ENCODE results near the gene LIN7B. TPM values are rescaled to one million over a fixed set of nuclear protein-coding genes. Genes with fewer than 3 reads are reported as not detected.
"Not testable (repeated sequence)": the region's sequence is repeated elsewhere in the genome, so short reads cannot be mapped to it uniquely, and the experiment has no call there.

The LIN7B gene
- total and polyA plus RNA-seq, 5 experiments from 2014 or later: 5.5 to 16.2 (median 9.2) TPM

- ATAC-seq (no peak), DNase-seq (no peak)
- H3K27ac Mint-ChIP-seq: no peak overlapping the region
- peaks cover 0 to 3% (median 0%) of the 10 kb centered on the region in 5 donors for H3K27me3 Mint-ChIP-seq
- H3K9me3 Mint-ChIP-seq: no peaks in the 10 kb centered on the region
- H3K36me3 Mint-ChIP-seq: no peaks in the 10 kb centered on the region
- H3K4me1 Mint-ChIP-seq: peaks cover 10 to 19% (median 13%) of the 10 kb centered on the region in 4 donors
- POLR2A ChIA-PET: interaction anchor here (0.6 to 1.2 kb wide), 3 partner anchors 22 to 731 kb away, joined by 3 to 9 read pairs (median 3); no protein-coding TSS in a partner anchor
- no peak overlapping the region for H3K4me3 Mint-ChIP-seq
Measured at GRCh38 chr19:49126575-49126974, 12.4 kb downstream of the LIN7B start.

DNA sequence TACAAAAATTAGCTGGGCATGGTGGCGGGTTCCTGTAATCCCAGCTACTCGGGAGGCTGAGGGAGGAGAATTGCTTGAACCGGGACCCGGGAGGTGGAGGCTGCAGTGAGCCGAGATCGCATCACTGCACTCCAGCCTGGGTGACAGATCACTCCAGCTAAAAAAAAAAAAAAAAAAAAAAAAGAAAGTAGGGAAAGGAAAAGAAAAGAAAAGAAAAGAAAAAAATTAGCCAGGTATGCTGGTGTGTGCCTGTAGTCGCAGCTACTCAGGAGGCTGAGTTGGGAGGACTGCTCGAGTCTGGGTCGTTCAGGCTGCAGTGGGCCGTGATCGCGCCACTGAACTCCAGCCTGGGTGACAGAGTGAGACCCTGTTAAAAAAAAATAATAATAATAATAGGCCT, 13.1 kb downstream of the LIN7B start:
- Mint-ChIP-seq H3K4me3 (peak overlapping the region in 5 of 10 donors; percentile 7 to 84 (median 22)), H3K4me1 (peaks cover 10 to 19% (median 13%) of the 10 kb centered on the region in 4 donors)
- not testable (repeated sequence) for H3K27me3 Mint-ChIP-seq, H3K27ac Mint-ChIP-seq, H3K36me3 Mint-ChIP-seq, H3K9me3 Mint-ChIP-seq, ATAC-seq, DNase-seq
- POLR2A ChIA-PET: interaction anchor here (0.6 to 2.4 kb wide), 7 partner anchors 9 to 732 kb away, joined by 3 to 23 read pairs (median 5); partner anchors contain the start of genes C19orf73, GYS1, LIN7B and PPFIA3

DNA sequence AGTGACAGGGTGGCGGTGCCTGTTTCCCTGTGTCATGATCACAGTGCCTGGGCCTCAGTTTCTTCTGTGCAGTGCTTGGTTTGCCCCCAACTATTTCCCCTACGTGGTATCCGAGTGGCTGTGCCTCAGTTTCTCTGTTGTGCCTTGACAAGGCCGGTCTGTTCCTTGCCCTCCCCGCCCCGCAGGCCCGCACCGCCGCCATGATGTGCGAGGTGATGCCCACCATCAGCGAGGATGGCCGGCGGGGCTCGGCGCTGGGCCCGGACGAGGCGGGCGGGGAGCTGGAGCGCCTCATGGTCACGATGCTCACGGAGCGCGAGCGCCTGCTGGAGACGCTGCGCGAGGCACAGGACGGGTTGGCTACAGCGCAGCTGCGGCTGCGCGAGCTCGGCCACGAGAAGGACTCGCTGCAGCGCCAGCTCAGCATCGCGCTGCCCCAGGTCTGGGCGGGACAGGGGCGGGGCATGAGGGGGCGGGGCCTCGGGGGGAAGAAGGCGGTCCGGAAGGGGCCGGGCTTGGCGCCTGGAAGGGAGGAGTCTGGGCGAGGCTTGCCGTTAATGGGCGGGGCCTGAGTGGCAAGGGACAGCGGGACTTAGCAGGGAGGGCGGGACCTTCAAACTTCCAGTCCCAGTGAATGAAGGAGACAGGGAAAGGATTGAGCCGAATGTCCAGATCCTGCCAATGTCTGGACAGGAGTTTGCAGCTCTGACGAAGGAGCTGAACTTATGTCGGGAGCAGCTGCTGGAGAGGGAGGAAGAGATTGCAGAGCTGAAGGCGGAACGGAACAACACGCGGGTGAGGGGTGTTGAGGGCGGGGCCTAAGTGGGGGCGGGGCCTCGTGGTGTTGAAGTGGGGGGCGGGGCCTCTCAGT, 13.7 kb downstream of the LIN7B start:
- H3K9me3 Mint-ChIP-seq: no peaks in the 10 kb centered on the region
- ATAC-seq (peak; percentile 91 to 93), DNase-seq (peak; percentile 88 to 96 (median 94))
- POLR2A ChIA-PET: interaction anchor here (0.6 to 2.4 kb wide), 8 partner anchors 10 to 315 kb away, joined by 3 to 23 read pairs (median 3); partner anchors contain the start of genes C19orf73, GYS1, LIN7B and PPFIA3
- H3K4me1 Mint-ChIP-seq: peaks cover 10 to 22% (median 14%) of the 10 kb centered on the region in 4 donors
- H3K27ac Mint-ChIP-seq: peak overlapping the region; percentile 49 to 94 (median 88)
- peak overlapping the region; percentile 77 to 95 (median 89) for H3K4me3 Mint-ChIP-seq
- no peaks in the 10 kb centered on the region for H3K36me3 Mint-ChIP-seq
- no peaks in the 10 kb centered on the region for H3K27me3 Mint-ChIP-seq

DNA sequence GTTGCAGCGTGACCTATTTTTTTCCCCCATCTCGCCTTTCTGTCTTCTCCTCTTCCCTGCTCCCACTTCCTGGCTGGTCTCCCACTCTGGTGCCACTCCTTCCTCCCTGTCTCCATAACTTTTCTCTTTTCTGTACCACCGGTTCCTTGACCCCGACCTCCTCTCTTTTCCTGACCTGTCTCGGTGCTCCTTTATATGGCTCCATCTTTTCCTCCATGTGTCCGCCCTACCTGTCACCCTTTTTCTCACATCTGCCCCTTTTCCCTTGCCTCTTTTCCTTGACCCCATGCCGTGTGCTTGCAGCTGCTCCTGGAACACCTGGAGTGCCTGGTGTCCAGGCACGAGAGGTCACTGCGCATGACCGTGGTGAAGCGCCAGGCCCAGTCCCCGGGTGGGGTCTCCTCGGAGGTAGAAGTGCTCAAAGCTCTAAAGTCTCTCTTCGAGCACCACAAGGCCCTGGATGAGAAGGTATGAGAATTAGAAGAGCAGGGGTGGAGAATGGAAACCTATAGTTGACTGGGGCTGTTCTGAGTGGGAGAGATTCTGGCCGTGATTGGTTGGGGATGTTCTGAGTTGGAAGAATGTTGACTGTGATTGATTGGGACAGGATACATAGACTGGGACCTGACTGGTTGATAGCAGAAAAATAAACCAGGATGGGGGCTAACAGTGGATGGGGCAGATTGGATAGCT, 14.5 kb downstream of the LIN7B start:
- Mint-ChIP-seq H3K27me3 (no peaks in the 10 kb centered on the region), H3K4me1 (peaks cover 15 to 29% (median 19%) of the 10 kb centered on the region in 4 donors), H3K36me3 (no peaks in the 10 kb centered on the region), H3K4me3 (peak overlapping the region; percentile 77 to 95 (median 89)), H3K9me3 (no peaks in the 10 kb centered on the region), H3K27ac (peak overlapping the region in 6 of 10 donors; percentile 43 to 93 (median 58))
- no peak for DNase-seq
- POLR2A ChIA-PET: interaction anchor here (0.6 to 2.4 kb wide), 7 partner anchors 10 to 205 kb away, joined by 3 to 23 read pairs (median 3); partner anchors contain the start of genes C19orf73, GYS1, LIN7B and PPFIA3
- no peak for ATAC-seq

DNA sequence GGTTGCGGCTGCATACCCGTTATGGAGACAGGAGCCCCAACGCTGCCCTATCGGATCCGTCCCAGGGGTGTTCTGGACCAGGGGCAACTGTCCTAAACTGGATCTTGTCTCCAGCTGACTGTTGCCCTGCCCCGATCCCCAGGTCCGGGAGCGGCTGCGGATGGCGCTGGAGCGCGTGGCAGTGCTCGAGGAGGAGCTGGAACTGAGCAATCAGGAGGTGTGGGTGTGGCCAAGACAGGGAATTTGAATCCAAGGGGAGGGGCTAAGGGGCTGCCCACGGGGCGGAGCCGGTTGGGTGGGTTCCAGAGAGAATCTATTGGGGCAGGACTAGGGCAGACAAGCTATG, 15.0 kb downstream of the LIN7B start:
- peaks cover 17 to 34% (median 24%) of the 10 kb centered on the region in 4 donors for H3K4me1 Mint-ChIP-seq
- peak overlapping the region in 4 of 10 donors; percentile 66 to 89 (median 80) for H3K4me3 Mint-ChIP-seq
- H3K36me3 Mint-ChIP-seq: no peaks in the 10 kb centered on the region
- POLR2A ChIA-PET: interaction anchor here (1.5 to 2.4 kb wide), 4 partner anchors 11 to 205 kb away, joined by 3 to 23 read pairs (median 7); partner anchors contain the start of genes C19orf73, LIN7B and PPFIA3
- ATAC-seq (no peak), DNase-seq (no peak)
- no peaks in the 10 kb centered on the region for H3K9me3 Mint-ChIP-seq
- H3K27ac Mint-ChIP-seq: peak overlapping the region in 1 of 10 donors; percentile 75
- peaks cover 0 to under 1% (median 0%) of the 10 kb centered on the region in 5 donors for H3K27me3 Mint-ChIP-seq

DNA sequence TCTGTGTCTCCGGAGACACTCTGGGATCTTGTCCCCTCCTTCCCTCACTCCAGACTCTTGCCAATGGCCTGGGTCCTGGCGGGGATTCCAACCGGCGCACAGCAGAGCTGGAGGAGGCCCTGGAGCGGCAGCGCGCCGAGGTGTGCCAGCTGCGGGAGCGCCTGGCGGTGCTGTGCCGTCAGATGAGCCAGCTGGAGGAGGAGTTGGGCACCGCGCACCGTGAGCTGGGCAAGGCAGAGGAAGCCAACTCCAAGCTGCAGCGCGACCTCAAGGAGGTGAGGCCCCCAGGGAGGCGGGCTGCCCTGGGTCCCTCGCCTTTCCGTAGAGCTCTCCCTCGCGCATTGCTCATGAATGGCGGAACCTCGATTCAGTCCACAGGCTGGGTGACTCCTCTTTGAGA, 16.2 kb downstream of the LIN7B start:
- peak in 1 of 10 donors; percentile 64 for DNase-seq
- H3K9me3 Mint-ChIP-seq: no peaks in the 10 kb centered on the region
- ATAC-seq: no peak
- H3K27me3 Mint-ChIP-seq: peaks cover 0 to 5% (median 0%) of the 10 kb centered on the region in 5 donors
- no peaks in the 10 kb centered on the region for H3K36me3 Mint-ChIP-seq
- POLR2A ChIA-PET: interaction anchor here (1.1 to 2.2 kb wide), 5 partner anchors 9 to 204 kb away, joined by 3 to 10 read pairs (median 3); partner anchors contain the start of gene LIN7B
- H3K4me3 Mint-ChIP-seq: peak overlapping the region in 1 of 10 donors; percentile 45
- H3K27ac Mint-ChIP-seq: peak overlapping the region in 1 of 10 donors; percentile 52
- peaks cover 17 to 39% (median 29%) of the 10 kb centered on the region in 4 donors for H3K4me1 Mint-ChIP-seq

DNA sequence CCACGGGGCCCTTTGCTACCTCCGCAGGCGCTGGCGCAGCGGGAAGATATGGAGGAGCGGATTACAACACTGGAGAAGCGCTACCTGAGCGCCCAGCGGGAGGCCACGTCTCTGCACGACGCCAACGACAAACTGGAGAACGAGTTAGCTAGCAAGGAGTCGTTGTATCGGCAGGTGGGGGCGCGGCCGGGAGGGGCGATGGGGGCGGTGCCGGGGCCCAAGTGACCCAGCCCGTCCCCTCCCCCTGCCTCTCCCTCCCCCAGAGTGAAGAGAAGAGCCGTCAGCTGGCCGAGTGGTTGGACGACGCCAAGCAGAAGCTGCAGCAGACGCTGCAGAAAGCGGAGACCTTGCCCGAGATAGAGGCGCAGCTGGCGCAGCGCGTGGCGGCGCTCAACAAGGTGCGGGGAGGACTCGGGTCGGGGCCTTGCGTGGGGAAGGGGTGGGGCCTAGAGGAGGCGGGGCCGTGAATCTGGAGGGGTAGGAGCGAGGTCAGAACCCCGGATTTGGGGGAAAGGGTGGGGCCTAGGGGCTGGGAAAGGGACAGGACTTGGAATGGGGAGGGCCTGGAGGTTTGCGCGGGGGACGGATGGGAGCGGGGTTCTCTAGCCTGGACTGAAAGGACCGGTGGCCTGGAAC, 18.9 kb downstream of the LIN7B start:
- ATAC-seq: peak; percentile 52 to 54
- H3K9me3 Mint-ChIP-seq: no peaks in the 10 kb centered on the region
- peaks cover 0 to 15% (median 5%) of the 10 kb centered on the region in 5 donors for H3K27me3 Mint-ChIP-seq
- DNase-seq: peak in 6 of 10 donors; percentile 35 to 48 (median 44)
- peak overlapping the region in 1 of 10 donors; percentile 81 for H3K27ac Mint-ChIP-seq
- H3K4me3 Mint-ChIP-seq: peak overlapping the region; percentile 59 to 88 (median 78)
- H3K4me1 Mint-ChIP-seq: peaks cover 16 to 33% (median 25%) of the 10 kb centered on the region in 4 donors
- POLR2A ChIA-PET: interaction anchor here (1.1 to 1.2 kb wide), 2 partner anchors 16 to 19 kb away, joined by 4 read pairs; partner anchors contain the start of gene LIN7B
- H3K36me3 Mint-ChIP-seq: no peaks in the 10 kb centered on the region

GRCh38 chr19:49133621-49134454, 19.7 kb downstream of the LIN7B start:
- Mint-ChIP-seq H3K4me3 (peak overlapping the region; percentile 59 to 88 (median 78)), H3K36me3 (no peaks in the 10 kb centered on the region), H3K9me3 (no peaks in the 10 kb centered on the region), H3K27ac (peak overlapping the region in 1 of 10 donors; percentile 81), H3K27me3 (peaks cover 0 to 15% (median 5%) of the 10 kb centered on the region in 5 donors), H3K4me1 (peaks cover 10 to 26% (median 18%) of the 10 kb centered on the region in 4 donors)
- POLR2A ChIA-PET: interaction anchor here (0.6 to 1.3 kb wide), 4 partner anchors 16 to 310 kb away, joined by 3 to 4 read pairs (median 4); partner anchors contain the start of genes FTL and LIN7B
- DNase-seq (peak in 7 of 10 donors; percentile 38 to 56 (median 52)), ATAC-seq (peak; percentile 77 to 78)

GRCh38 chr19:49135686-49136085, 21.5 kb downstream of the LIN7B start:
- POLR2A ChIA-PET: interaction anchor here (0.6 kb wide), 1 partner anchor 1232 kb away, joined by 4 read pairs; no protein-coding TSS in a partner anchor
- no peak for DNase-seq
- ATAC-seq: no peak
- H3K27ac Mint-ChIP-seq: no peak overlapping the region
- peaks cover 5 to 21% (median 16%) of the 10 kb centered on the region in 4 donors for H3K4me1 Mint-ChIP-seq
- H3K36me3 Mint-ChIP-seq: no peaks in the 10 kb centered on the region
- H3K27me3 Mint-ChIP-seq: peaks cover 0 to 15% (median 5%) of the 10 kb centered on the region in 5 donors
- no peak overlapping the region for H3K4me3 Mint-ChIP-seq
- H3K9me3 Mint-ChIP-seq: no peaks in the 10 kb centered on the region

- H3K36me3 Mint-ChIP-seq: no peaks in the 10 kb centered on the region
- peaks cover 0 to 15% (median 8%) of the 10 kb centered on the region in 5 donors for H3K27me3 Mint-ChIP-seq
- ATAC-seq: no peak
- H3K27ac Mint-ChIP-seq: no peak overlapping the region
- no peaks in the 10 kb centered on the region for H3K9me3 Mint-ChIP-seq
- POLR2A ChIA-PET: interaction anchor here (0.8 kb wide), 1 partner anchor 24 kb away, joined by 4 read pairs; no protein-coding TSS in a partner anchor
- DNase-seq: no peak
- no peak overlapping the region for H3K4me3 Mint-ChIP-seq
- H3K4me1 Mint-ChIP-seq: peaks cover 5 to 23% (median 18%) of the 10 kb centered on the region in 4 donors
Measured at GRCh38 chr19:49136771-49137171, 22.6 kb downstream of the LIN7B start.

- ATAC-seq: no peak
- no peak overlapping the region for H3K27ac Mint-ChIP-seq
- H3K9me3 Mint-ChIP-seq: no peaks in the 10 kb centered on the region
- no peaks in the 10 kb centered on the region for H3K36me3 Mint-ChIP-seq
- DNase-seq: no peak
- H3K4me3 Mint-ChIP-seq: peak overlapping the region in 2 of 10 donors; percentile 19 to 30
- POLR2A ChIA-PET: interaction anchor here (0.6 kb wide), 1 partner anchor 25 kb away, joined by 3 read pairs; no protein-coding TSS in a partner anchor
- peaks cover 14 to 21% (median 17%) of the 10 kb centered on the region in 4 donors for H3K4me1 Mint-ChIP-seq
- H3K27me3 Mint-ChIP-seq: peaks cover 11 to 42% (median 23%) of the 10 kb centered on the region in 5 donors
Measured at GRCh38 chr19:49140951-49141350, 26.8 kb downstream of the LIN7B start.
